Measurements from ENCODE around the gene GABPB2.

Gene GABPB2

GRCh38 chr1:151070474-151071276 lies at the start of gene GABPB2:
Gene GABPB2 (plus strand): TSS chr1:151070761. CDS start chr1:151088190, 17,429 bp downstream.
- peak; percentile 83 for DNase-seq

DNA sequence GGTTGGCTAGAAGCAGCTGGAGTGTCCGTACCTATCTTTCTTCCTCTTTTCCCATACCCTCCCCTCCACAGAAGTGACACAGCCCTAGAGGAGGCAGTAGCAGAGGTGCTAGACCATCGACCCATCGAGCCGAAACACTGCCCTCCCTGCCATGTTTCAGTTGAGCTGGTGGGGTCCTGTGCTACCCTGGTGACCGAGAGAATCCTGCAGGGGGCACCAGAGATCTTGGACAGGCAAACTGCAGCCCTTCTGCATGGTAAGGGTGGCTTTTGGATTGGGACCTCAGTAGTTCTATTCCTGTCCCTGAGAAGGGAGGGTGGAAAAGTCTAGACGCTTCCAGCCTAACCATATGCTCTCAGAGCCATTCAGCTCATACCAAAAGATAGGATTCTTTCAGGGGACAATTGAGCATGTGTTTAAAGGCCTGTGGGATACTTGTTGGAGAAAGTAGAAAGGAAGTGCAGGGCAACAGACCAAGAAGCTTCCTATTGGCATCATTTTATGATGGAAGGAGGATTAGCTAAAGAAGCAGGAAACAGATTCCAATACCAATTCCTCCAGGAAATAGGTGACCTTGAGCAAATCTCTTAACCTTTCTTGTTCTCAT lies 45.9 kb upstream of the GABPB2 start:
- peak; percentile 89 for DNase-seq

GRCh38 chr1:151026460-151026859 lies 44.1 kb upstream of the GABPB2 start:
- DNase-seq = no peak

DNA sequence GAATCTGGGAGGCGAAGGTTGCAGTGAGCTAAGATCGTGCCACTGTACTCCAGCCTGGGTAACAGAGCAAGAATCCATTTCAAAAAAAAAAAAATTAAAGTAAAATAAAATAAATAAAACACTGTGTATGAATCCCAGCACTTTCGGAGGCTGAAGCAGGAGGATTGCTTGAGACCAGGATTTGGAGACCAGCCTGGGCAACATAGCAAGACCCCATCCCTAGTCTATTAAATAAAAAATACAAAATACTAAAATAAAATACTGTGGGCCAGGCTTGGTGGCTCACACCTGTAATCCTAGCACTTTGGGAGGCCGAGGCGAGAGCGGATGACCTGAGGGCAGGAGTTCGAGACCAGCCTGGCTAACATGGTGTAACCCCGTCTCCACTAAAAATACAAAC lies 38.4 kb upstream of the GABPB2 start:
- no peak for DNase-seq

GRCh38 chr1:151035167-151035566 lies 35.4 kb upstream of the GABPB2 start:
- DNase-seq = no peak

GRCh38 chr1:151036356-151036755 lies 34.2 kb upstream of the GABPB2 start, which contains the start of gene BNIPL:
Gene BNIPL (plus strand): TSS chr1:151036586. CDS start chr1:151036726, 140 bp downstream.
- DNase-seq = no peak

DNA sequence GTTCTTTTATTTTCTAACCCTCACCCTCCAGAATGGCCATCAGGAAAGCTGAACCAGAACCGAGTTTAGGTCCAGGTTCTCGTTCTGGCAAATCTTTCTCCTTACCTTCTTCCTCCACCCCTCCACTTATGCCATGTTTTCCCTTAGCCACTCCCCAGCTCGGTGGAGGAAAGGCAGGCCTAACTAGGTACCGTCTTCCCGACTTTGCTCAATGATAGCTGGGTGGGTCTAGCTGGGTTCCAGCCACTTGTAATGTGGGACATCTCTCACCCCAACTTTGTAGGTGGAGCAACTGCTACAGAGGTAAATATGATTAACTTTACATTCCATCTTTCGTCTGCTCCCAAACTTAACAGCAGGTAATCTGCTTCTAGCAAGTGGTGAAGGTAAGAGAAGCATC lies 33.5 kb upstream of the GABPB2 start:
- no peak for DNase-seq

- no peak for DNase-seq
Measured at GRCh38 chr1:151039521-151039920, 31.0 kb upstream of the GABPB2 start.

- no peak for DNase-seq
Measured at GRCh38 chr1:151043163-151043562, 27.4 kb upstream of the GABPB2 start.

- peak; percentile 61 for DNase-seq
Measured at GRCh38 chr1:151047591-151047924, 23.0 kb upstream of the GABPB2 start, which contains the start of gene C1orf56. Gene C1orf56 (plus strand): TSS chr1:151047751. CDS start chr1:151047848, 97 bp downstream.

DNA sequence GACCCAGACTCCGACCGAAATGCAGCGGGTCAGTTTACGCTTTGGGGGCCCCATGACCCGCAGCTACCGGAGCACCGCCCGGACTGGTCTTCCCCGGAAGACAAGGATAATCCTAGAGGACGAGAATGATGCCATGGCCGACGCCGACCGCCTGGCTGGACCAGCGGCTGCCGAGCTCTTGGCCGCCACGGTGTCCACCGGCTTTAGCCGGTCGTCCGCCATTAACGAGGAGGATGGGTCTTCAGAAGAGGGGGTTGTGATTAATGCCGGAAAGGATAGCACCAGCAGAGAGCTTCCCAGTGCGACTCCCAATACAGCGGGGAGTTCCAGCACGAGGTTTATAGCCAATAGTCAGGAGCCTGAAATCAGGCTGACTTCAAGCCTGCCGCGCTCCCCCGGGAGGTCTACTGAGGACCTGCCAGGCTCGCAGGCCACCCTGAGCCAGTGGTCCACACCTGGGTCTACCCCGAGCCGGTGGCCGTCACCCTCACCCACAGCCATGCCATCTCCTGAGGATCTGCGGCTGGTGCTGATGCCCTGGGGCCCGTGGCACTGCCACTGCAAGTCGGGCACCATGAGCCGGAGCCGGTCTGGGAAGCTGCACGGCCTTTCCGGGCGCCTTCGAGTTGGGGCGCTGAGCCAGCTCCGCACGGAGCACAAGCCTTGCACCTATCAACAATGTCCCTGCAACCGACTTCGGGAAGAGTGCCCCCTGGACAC lies 22.5 kb upstream of the GABPB2 start:
- DNase-seq = peak; percentile 57

- no peak for DNase-seq
Measured at GRCh38 chr1:151048645-151049032, 21.9 kb upstream of the GABPB2 start.

DNA sequence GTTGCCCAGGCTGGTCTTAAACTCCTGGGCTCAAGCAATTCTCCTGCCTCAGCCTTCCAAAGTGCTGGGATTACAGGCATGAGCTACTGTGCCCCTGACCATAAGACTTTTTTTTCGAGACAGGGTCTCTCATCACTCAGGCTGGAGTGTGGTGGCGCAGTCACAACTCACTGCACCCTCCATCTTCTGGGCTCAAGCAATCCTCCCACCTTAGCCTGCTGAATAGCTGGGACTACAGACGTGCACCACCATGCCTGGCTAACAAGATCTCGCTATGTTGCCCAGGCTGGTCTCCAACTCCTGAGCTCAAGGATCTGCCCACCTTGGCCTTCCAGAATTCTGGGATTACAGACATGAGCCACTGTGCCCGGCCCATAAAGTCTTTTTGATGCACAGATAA lies 21.1 kb upstream of the GABPB2 start:
- DNase-seq = no peak

- DNase-seq = no peak
Measured at GRCh38 chr1:151050051-151050688, 20.4 kb upstream of the GABPB2 start.

GRCh38 chr1:151051356-151052009 lies 19.1 kb upstream of the GABPB2 start:
- no peak for DNase-seq

- DNase-seq = no peak
Measured at GRCh38 chr1:151054971-151055547, 15.5 kb upstream of the GABPB2 start.

GRCh38 chr1:151055581-151055980 lies 15.0 kb upstream of the GABPB2 start:
- no peak for DNase-seq

DNA sequence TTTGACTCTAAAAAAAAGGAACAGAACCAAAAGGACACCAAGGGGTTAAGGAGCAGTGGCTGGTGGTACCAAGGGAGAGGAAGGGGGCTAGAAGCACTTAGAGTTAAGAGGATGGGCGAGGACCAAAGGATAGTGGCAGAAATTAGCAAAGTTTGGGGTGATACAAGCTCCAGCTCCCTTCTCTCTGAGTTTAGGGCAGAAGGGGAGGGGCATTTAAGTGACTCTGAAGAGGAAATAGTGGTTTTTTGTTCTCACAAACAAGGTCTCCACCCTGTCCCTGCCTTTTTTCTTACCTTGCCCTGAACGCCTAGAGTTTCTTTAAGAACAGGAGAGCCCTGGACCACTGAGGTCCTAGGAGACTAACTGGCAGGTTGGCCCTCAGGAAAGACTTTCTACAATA lies 14.4 kb upstream of the GABPB2 start:
- DNase-seq = no peak

DNA sequence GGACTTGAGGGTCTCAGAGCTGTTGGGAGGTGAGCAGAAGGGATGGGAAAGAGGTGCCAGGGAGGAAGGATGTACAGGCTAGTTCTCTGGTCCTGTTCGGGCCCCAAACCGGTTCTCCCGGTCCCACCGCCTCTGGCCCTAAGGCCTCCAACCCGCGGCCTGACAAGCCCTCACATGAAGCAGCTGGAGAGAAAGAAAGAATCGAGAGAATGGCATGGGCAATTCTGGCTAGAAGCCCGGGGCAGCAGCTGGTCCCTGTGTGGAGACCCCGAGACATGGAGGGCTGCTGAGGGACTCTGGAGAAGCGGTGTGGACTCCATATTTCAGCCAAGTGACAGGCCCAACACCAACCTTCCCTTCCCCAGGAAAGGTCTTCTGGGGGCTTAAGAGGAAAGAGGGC lies 11.9 kb upstream of the GABPB2 start:
- no peak for DNase-seq

DNA sequence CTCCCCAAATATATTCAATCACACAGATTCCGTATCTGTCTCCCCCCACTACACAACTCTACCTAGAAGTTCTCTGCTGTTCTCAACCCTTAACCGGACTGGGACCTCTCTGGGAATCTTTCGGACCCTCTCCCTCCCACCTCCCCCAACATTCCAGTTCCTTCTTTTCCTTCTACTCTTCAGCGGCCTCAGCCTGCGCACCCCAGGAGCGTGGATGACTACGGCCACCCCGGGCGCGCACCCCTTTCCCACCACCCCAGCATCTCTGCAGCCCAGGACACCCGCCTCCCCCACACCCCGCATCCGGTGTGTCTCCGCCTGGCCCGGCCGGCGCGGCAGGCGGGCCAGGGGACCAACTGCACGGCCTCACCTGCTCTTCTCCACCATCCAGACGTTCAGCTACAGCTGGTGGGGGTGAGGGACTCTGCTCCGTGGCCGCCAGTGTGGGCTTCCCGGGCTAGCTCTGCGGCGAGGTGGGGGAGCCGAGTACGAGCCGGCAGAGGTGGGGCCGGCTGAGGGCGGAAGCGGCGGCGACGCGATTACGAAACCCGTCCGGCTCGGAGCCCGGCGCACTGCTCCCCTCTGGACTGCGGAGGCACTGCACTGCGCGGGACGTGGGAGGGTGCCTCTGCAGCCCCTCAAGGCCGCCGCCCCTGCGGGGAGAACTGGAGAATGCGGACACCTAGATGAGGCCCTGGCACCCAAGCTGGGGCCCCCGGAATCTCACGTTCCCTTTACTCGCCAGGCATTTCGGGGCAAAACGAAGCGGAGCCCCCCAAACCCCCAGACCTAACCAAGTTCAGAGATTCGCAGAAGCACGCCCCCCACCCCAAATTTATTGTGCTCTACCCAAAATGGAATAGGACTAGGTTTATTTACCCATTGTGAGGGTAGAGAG lies 11.2 kb upstream of the GABPB2 start, which contains the start of gene CDC42SE1:
TSS of gene CDC42SE1 (minus strand) at position 514 of the 898 bp plus-strand sequence. CDS start 3,892 bp downstream, outside the sequence.
- peak; percentile 85 for DNase-seq
